Activated T-cell treated with anti-CD3 and anti-CD28 coated beads, Interleukin-2, amount 50 U/mL, for 72 hours (primary cell): Measurements from ENCODE around the gene CDK6. TPM values are rescaled to one million over a fixed set of nuclear protein-coding genes. Genes with fewer than 3 reads are reported as not detected.
A peak's percentile ranks its signal among the peaks of the same experiment; 100 is the strongest.
"Not testable (repeated sequence)": the region's sequence is repeated elsewhere in the genome, so short reads cannot be mapped to it uniquely, and the experiment has no call there.

Experiments used
- ATAC-seq, 2 donors: fragments of 150-1000 bp; cut with Tn5 transposase; replicated peaks in 1 of 2; 2 replicates each; pipeline ENCODE4 v1.10.0; 2021; ENCODE audit warnings: moderate library complexity in 2 of 2, mild to moderate bottlenecking in 1 of 2
- DNase-seq, 2 donors: peaks; one replicate each; pipeline ENCODE4 v3.0.0; 2021 to 2022; ENCODE audit warnings: mixed read lengths in 1 of 2
- H3K27ac Mint-ChIP-seq: one replicate; pipeline ENCODE4 v1.8.0; 2022; ENCODE audit warnings: mild to moderate bottlenecking, moderate library complexity, mixed read lengths
- H3K27me3 Mint-ChIP-seq: one replicate; pipeline ENCODE4 v1.8.0; 2022; ENCODE audit warnings: low read depth, mixed read lengths
- H3K36me3 Mint-ChIP-seq, 2 donors: one replicate each; pipeline ENCODE4 v1.8.0; 2022; ENCODE audit warnings: mixed read lengths in 2 of 2, mild to moderate bottlenecking in 1 of 2; ENCODE audit not compliant: insufficient read depth in 2 of 2
- H3K4me1 Mint-ChIP-seq: one replicate; pipeline ENCODE4 v1.8.0; 2022; ENCODE audit warnings: low read depth, mixed read lengths
- H3K4me3 Mint-ChIP-seq, 2 donors: one replicate each; pipeline ENCODE4 v1.8.0; 2022; ENCODE audit warnings: mild to moderate bottlenecking in 2 of 2, mixed read lengths in 2 of 2, moderate library complexity in 2 of 2
- H3K9me3 Mint-ChIP-seq, 2 donors: one replicate each; pipeline ENCODE4 v1.8.0; 2022; ENCODE audit warnings: mixed read lengths in 2 of 2
- total RNA-seq, 2 donors: library from RNA; stranded (reverse); gene quantifications; one replicate each; pipeline ENCODE4 v1.2.3, GENCODE V29; 2022

CDK6 gene
- total RNA-seq, 2 donors from 2014 or later = 213 to 256 TPM

- H3K9me3 Mint-ChIP-seq = no peaks in the 10 kb centered on the region
- ATAC-seq (no peak), DNase-seq (no peak)
- peaks cover 25 to 51% of the 10 kb centered on the region in 2 donors for H3K36me3 Mint-ChIP-seq
- H3K27me3 Mint-ChIP-seq = no peaks in the 10 kb centered on the region
- peaks cover 80% of the 10 kb centered on the region for H3K4me1 Mint-ChIP-seq
- H3K4me3 Mint-ChIP-seq = peak overlapping the region; percentile 45 to 75
- peak overlapping the region; percentile 94 for H3K27ac Mint-ChIP-seq
Measured at GRCh38 chr7:92769844-92770243, 66.5 kb downstream of the CDK6 start.

GRCh38 chr7:92769394-92769699 is 67.0 kb downstream of the CDK6 start:
- Mint-ChIP-seq H3K36me3 (peaks cover 25 to 48% of the 10 kb centered on the region in 2 donors), H3K27me3 (no peaks in the 10 kb centered on the region), H3K27ac (peak overlapping the region; percentile 94), H3K9me3 (no peaks in the 10 kb centered on the region), H3K4me3 (peak overlapping the region; percentile 45 to 75), H3K4me1 (peaks cover 85% of the 10 kb centered on the region)
- ATAC-seq (no peak), DNase-seq (no peak)

GRCh38 chr7:92768501-92769393 is 67.6 kb downstream of the CDK6 start:
- Mint-ChIP-seq H3K36me3 (peaks cover 26 to 50% of the 10 kb centered on the region in 2 donors), H3K27me3 (no peaks in the 10 kb centered on the region), H3K27ac (peak overlapping the region; percentile 94), H3K4me3 (peak overlapping the region; percentile 75 to 80), H3K9me3 (no peaks in the 10 kb centered on the region), H3K4me1 (peaks cover 86% of the 10 kb centered on the region)
- DNase-seq (peak; percentile 63 to 64), ATAC-seq (peak; percentile 95 to 96)

DNA sequence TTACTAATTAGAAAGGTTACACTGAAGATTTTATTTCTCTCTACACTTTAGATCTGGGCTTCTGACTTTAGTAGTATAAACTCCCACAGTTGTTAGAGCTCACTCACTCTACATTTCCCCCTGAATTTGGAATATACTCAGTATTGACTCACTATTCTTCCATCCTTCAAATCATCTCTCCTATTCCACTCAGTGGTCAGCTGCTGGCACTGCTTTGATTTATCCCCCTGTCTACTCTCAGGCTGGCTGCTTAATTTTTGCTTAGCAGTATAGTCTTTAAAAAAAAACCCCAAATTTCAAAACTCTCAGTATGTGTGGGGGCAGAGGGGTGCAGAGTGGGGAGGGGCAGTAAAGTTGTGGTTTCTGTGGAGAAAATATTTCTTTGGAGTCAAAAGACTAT is 68.9 kb downstream of the CDK6 start:
- Mint-ChIP-seq H3K36me3 (peaks cover 21 to 41% of the 10 kb centered on the region in 2 donors), H3K4me3 (peak overlapping the region; percentile 75 to 80)

GRCh38 chr7:92766461-92767003 is 69.8 kb downstream of the CDK6 start:
- Mint-ChIP-seq H3K36me3 (peaks cover 20 to 39% of the 10 kb centered on the region in 2 donors), H3K4me1 (peaks cover 75% of the 10 kb centered on the region), H3K9me3 (no peaks in the 10 kb centered on the region), H3K27me3 (no peaks in the 10 kb centered on the region), H3K4me3 (peak overlapping the region; percentile 16 to 75), H3K27ac (peak overlapping the region; percentile 94)
- DNase-seq (no peak), ATAC-seq (no peak)

More for the DNA sequence above, 68.9 kb downstream of the CDK6 start:
- Mint-ChIP-seq H3K4me1 (peaks cover 72% of the 10 kb centered on the region), H3K27ac (peak overlapping the region; percentile 94), H3K27me3 (no peaks in the 10 kb centered on the region), H3K9me3 (no peaks in the 10 kb centered on the region)
- peak in 1 of 2 donors; percentile 12 for ATAC-seq
- no peak for DNase-seq

- Mint-ChIP-seq H3K27ac (peak overlapping the region; percentile 72), H3K27me3 (no peaks in the 10 kb centered on the region), H3K9me3 (no peaks in the 10 kb centered on the region), H3K4me3 (peak overlapping the region in 1 of 2 donors; percentile 6), H3K4me1 (peaks cover 74% of the 10 kb centered on the region), H3K36me3 (peaks cover 18 to 40% of the 10 kb centered on the region in 2 donors)
- DNase-seq (no peak), ATAC-seq (no peak)
Measured at GRCh38 chr7:92765725-92766124, 70.6 kb downstream of the CDK6 start.

DNA sequence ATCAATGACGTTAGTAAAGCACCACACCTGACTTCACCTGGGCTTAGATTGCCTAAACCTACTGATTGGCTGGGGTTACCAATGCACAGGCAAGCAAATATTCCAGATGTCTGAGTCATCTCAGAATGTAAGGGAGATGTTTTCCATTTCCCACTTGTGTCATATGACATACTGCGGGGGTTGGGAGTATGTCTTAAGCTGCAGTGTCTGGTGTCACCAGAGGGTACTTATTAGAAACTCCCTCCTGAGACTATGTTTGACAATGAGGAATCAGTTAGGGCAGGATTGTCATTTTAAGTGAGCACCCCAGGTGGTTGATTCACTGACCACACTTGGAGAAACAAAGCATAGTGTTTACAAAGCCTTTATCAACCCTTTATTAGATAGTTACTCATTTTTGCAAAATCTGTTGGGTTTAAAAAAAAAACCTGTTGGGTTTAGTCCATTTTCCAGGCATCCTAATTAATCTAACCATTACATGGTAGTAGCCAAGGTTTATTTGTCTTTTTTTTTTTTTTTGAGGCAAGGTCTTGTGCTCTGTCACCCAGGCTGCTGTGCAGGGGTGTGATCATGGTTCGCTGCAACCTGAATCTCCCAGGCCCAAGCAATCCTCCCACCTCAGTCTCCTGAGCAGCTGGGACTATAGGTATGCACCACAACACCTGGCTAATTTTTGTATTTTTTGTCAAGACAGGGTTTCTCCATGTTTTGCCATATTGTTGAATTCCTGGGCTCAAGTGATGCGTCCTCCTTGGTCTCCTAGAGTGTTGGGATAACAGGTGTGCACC is 72.5 kb downstream of the CDK6 start:
- Mint-ChIP-seq H3K9me3 (no peaks in the 10 kb centered on the region), H3K36me3 (peaks cover 19 to 51% of the 10 kb centered on the region in 2 donors), H3K27me3 (no peaks in the 10 kb centered on the region), H3K27ac (peak overlapping the region; percentile 86), H3K4me1 (peaks cover 58% of the 10 kb centered on the region), H3K4me3 (peak overlapping the region in 1 of 2 donors; percentile 39)
- ATAC-seq = peak in 1 of 2 donors; percentile 28
- no peak for DNase-seq

DNA sequence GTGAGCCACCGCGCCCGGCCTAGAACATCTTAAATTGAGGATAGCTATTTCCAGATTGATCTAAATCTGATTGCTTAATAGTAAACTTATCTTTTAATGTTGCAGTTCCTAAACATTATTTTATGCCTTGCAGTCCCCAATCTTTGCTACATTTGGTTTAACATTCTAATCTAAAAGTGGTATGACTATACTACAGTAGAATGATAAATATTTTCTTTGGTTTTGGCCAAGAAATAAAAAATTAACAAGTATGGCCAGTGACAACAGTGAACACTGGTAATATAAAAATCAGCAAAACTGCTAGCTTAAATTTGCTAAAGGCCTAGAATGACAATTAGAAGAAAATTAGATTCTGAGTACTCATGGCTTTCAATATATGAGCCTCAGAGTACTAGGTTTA is 73.5 kb downstream of the CDK6 start:
- H3K4me3 Mint-ChIP-seq = no peak overlapping the region
- DNase-seq = no peak
- H3K9me3 Mint-ChIP-seq = no peaks in the 10 kb centered on the region
- peaks cover 56% of the 10 kb centered on the region for H3K4me1 Mint-ChIP-seq
- no peaks in the 10 kb centered on the region for H3K27me3 Mint-ChIP-seq
- no peak overlapping the region for H3K27ac Mint-ChIP-seq
- no peak for ATAC-seq
- peaks cover 21 to 49% of the 10 kb centered on the region in 2 donors for H3K36me3 Mint-ChIP-seq

DNA sequence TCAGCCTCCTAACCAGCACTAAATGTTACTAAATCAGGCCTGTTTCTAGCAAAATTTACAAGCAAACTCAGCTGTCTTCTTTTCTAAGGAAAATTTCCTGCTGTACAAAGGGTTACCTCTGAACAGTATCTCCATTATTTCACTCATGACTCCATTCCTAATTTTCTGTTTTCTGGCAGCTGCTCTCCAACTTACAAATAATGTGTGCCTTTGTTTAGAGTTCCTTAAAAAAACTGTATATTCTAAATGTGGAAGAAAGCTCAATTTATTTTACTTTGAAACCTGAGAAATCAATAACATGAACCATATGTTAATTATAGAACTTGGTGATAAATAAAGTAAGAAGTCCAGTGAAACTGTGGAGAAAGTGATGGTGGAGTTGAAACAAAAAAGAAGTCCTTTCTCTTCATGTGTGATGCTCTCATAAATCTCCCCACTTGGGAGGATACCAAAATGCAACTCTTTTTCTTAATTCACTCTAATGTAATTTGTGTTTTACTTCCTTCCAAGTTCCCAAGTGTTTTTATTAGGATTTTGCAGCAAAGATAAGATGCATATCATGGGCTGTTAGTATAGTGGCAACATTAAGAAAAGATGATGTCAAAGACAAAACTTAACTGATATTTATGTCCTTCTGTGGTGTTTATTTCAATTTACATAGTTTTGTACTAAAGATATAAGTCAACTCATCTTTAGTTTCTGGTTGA is 74.8 kb downstream of the CDK6 start:
- Mint-ChIP-seq H3K27me3 (no peaks in the 10 kb centered on the region), H3K4me1 (peaks cover 46% of the 10 kb centered on the region), H3K36me3 (peaks cover 19 to 49% of the 10 kb centered on the region in 2 donors), H3K9me3 (no peaks in the 10 kb centered on the region), H3K27ac (peak overlapping the region; percentile 79), H3K4me3 (no peak overlapping the region)
- DNase-seq (no peak), ATAC-seq (no peak)

GRCh38 chr7:92758796-92759431 is 77.5 kb downstream of the CDK6 start:
- peaks cover 0 to 2% of the 10 kb centered on the region in 2 donors for H3K9me3 Mint-ChIP-seq
- H3K36me3 Mint-ChIP-seq = peaks cover 13 to 45% of the 10 kb centered on the region in 2 donors
- peaks cover 51% of the 10 kb centered on the region for H3K4me1 Mint-ChIP-seq
- peak overlapping the region; percentile 48 for H3K27ac Mint-ChIP-seq
- ATAC-seq = no peak
- no peak for DNase-seq
- H3K4me3 Mint-ChIP-seq = no peak overlapping the region
- no peaks in the 10 kb centered on the region for H3K27me3 Mint-ChIP-seq

DNA sequence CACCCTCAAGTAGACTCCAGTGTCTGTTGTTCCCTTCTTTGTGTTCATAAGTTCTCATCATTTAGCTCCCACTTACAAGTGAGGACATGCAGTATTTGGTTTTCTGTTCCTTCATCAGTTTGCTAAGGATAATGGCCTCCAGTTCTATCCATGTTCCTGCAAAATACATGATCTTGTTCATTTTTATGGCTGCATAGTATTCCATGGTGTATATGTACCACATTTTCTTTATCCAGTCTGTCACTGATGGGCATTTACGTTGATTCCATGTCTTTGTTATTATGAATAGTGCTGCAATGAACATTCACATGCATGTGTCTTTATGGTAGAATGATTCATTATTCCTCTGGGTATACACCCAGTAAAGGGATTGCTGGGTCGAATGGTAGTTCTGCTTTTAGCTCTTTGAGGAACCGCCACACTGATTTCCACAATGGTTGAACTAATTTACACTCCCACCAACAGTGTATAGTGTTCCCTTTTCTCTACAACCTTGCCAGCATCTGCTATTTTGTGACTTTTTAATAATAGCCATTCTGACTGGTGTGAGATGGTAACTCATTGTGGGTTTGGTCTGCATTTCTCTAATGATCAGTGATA is 79.0 kb downstream of the CDK6 start:
- H3K36me3 Mint-ChIP-seq = peaks cover 10 to 50% of the 10 kb centered on the region in 2 donors
- H3K9me3 Mint-ChIP-seq, H3K27me3 Mint-ChIP-seq, H3K27ac Mint-ChIP-seq, H3K4me3 Mint-ChIP-seq, DNase-seq, ATAC-seq: not testable (repeated sequence)
- H3K4me1 Mint-ChIP-seq = peaks cover 66% of the 10 kb centered on the region

GRCh38 chr7:92755680-92756079 is 80.7 kb downstream of the CDK6 start:
- no peak for DNase-seq
- H3K9me3 Mint-ChIP-seq = peaks cover 0 to 2% of the 10 kb centered on the region in 2 donors
- no peak for ATAC-seq
- peak overlapping the region; percentile 57 for H3K27ac Mint-ChIP-seq
- H3K4me1 Mint-ChIP-seq = peaks cover 69% of the 10 kb centered on the region
- H3K4me3 Mint-ChIP-seq = no peak overlapping the region
- peaks cover 10 to 51% of the 10 kb centered on the region in 2 donors for H3K36me3 Mint-ChIP-seq
- H3K27me3 Mint-ChIP-seq = no peaks in the 10 kb centered on the region
